WTC11 (cell line): ENCODE measurements around the gene CCDC71L.

Experiments
- ARID4B ChIP-seq: sonication (generic); formaldehyde crosslinking; IDR thresholded peaks from 2 replicates; pipeline ENCODE4 v1.8.0; 2023; ENCODE audit warnings: missing genetic modification reagents, mild to moderate bottlenecking, borderline replicate concordance
- CREB1 ChIP-seq: sonication (generic); formaldehyde crosslinking; IDR thresholded peaks from 2 replicates; pipeline ENCODE4 v1.8.0; 2023; ENCODE audit warnings: mild to moderate bottlenecking, missing genetic modification reagents
- GTF2I ChIP-seq: fragments of 250-450 bp; sonication (Bioruptor Pico); conservative IDR thresholded peaks from 2 replicates; pipeline ENCODE4 v1.4.0; 2021; ENCODE audit warnings: mild to moderate bottlenecking
- JUN ChIP-seq: sonication (generic); formaldehyde crosslinking; IDR thresholded peaks from 2 replicates; pipeline ENCODE4 v1.8.0; 2023; ENCODE audit warnings: mild to moderate bottlenecking, missing genetic modification reagents
- MLX ChIP-seq: sonication (generic); formaldehyde crosslinking; IDR thresholded peaks from 2 replicates; pipeline ENCODE4 v1.8.1; 2023; ENCODE audit warnings: mild to moderate bottlenecking, missing genetic modification reagents, moderate library complexity
- NFYB ChIP-seq: sonication (generic); formaldehyde crosslinking; conservative IDR thresholded peaks from 2 replicates; pipeline ENCODE4 v1.8.0; 2022; ENCODE audit warnings: low read depth, missing genetic modification reagents
- NR3C1 ChIP-seq: sonication (generic); formaldehyde crosslinking; conservative IDR thresholded peaks from 2 replicates; pipeline ENCODE4 v1.8.1; 2023; ENCODE audit warnings: low read depth, mild to moderate bottlenecking, missing genetic modification reagents
- SMAD4 ChIP-seq: sonication (generic); formaldehyde crosslinking; IDR thresholded peaks from 2 replicates; pipeline ENCODE4 v1.8.0; 2022; ENCODE audit warnings: mild to moderate bottlenecking, missing genetic modification reagents
- ZNF232 ChIP-seq: sonication (generic); formaldehyde crosslinking; IDR thresholded peaks from 2 replicates; pipeline ENCODE4 v1.8.0; 2022; ENCODE audit warnings: mild to moderate bottlenecking, missing genetic modification reagents
- ZNF317 ChIP-seq: sonication (generic); formaldehyde crosslinking; IDR thresholded peaks from 2 replicates; pipeline ENCODE4 v1.8.1; 2023; ENCODE audit warnings: low read depth, mild to moderate bottlenecking, moderate library complexity, missing genetic modification reagents, borderline replicate concordance
- TF ChIP-seq, protein P1 (sequence below): fragments of 200-600 bp; IDR thresholded peaks from 2 replicates; pipeline ENCODE4 v1.8.0; 2022; ENCODE audit warnings: antibody characterized with exemption
- TF ChIP-seq, protein P2 (sequence below): sonication (generic); formaldehyde crosslinking; IDR thresholded peaks from 2 replicates; pipeline ENCODE4 v1.8.0; 2022; ENCODE audit warnings: mild to moderate bottlenecking, missing genetic modification reagents

- TF ChIP-seq, protein P1, sequence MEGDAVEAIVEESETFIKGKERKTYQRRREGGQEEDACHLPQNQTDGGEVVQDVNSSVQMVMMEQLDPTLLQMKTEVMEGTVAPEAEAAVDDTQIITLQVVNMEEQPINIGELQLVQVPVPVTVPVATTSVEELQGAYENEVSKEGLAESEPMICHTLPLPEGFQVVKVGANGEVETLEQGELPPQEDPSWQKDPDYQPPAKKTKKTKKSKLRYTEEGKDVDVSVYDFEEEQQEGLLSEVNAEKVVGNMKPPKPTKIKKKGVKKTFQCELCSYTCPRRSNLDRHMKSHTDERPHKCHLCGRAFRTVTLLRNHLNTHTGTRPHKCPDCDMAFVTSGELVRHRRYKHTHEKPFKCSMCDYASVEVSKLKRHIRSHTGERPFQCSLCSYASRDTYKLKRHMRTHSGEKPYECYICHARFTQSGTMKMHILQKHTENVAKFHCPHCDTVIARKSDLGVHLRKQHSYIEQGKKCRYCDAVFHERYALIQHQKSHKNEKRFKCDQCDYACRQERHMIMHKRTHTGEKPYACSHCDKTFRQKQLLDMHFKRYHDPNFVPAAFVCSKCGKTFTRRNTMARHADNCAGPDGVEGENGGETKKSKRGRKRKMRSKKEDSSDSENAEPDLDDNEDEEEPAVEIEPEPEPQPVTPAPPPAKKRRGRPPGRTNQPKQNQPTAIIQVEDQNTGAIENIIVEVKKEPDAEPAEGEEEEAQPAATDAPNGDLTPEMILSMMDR, result no peak
- no peak for TF ChIP-seq NR3C1
- TF ChIP-seq ARID4B (CRISPR knock-in tag), result no peak
- TF ChIP-seq, protein P2, sequence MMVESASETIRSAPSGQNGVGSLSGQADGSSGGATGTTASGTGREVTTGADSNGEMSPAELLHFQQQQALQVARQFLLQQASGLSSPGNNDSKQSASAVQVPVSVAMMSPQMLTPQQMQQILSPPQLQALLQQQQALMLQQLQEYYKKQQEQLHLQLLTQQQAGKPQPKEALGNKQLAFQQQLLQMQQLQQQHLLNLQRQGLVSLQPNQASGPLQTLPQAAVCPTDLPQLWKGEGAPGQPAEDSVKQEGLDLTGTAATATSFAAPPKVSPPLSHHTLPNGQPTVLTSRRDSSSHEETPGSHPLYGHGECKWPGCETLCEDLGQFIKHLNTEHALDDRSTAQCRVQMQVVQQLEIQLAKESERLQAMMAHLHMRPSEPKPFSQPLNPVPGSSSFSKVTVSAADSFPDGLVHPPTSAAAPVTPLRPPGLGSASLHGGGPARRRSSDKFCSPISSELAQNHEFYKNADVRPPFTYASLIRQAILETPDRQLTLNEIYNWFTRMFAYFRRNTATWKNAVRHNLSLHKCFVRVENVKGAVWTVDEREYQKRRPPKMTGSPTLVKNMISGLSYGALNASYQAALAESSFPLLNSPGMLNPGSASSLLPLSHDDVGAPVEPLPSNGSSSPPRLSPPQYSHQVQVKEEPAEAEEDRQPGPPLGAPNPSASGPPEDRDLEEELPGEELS (CRISPR knock-in tag), result no peak
- TF ChIP-seq SMAD4 (CRISPR knock-in tag), result no peak
- no peak for TF ChIP-seq ZNF317 (CRISPR knock-in tag)
- no peak for TF ChIP-seq MLX (CRISPR knock-in tag)
- TF ChIP-seq JUN, result no peak
- no peak for TF ChIP-seq GTF2I (CRISPR knock-in tag)
- no peak for TF ChIP-seq NFYB (CRISPR knock-in tag)
- TF ChIP-seq CREB1 (CRISPR knock-in tag), result no peak
- no peak for TF ChIP-seq ZNF232 (CRISPR knock-in tag)
Observed at GRCh38 chr7:106641416-106641815, 19.5 kb downstream of the CCDC71L start.
